Stimulated activated CD8-positive, alpha-beta memory T cell treated with anti-CD3 and anti-CD28 coated beads, Interleukin-2, amount 100 ng/mL, for 48 hours (primary cell): ENCODE results near the gene RNF144A.

Experiments
- DNase-seq, 2 donors: peaks; one replicate each; pipeline ENCODE4 v3.0.0-alpha.2; 2020; ENCODE audit warnings: low read depth in 2 of 2

The RNF144A gene

GRCh38 chr2:7083580-7084509 lies 166.6 kb downstream of the RNF144A start:
- DNase-seq, result no peak

- DNase-seq, result no peak
Measured at GRCh38 chr2:7084601-7085000, 167.4 kb downstream of the RNF144A start.

- no peak for DNase-seq
Measured at GRCh38 chr2:7089284-7089683, 172.1 kb downstream of the RNF144A start.

GRCh38 chr2:7089898-7090510 lies 172.8 kb downstream of the RNF144A start:
- DNase-seq, result no peak

GRCh38 chr2:7093376-7093775 lies 176.2 kb downstream of the RNF144A start:
- no peak for DNase-seq
